Testis (tissue), 3 donors: ENCODE data around the gene CDYL. TPM values are rescaled to one million over a fixed set of nuclear protein-coding genes. Genes with fewer than 3 reads are reported as not detected.

ENCODE experiments used
- DNase-seq: peaks from one replicate; pipeline ENCODE4 v3.0.0-alpha.2; 2019
- H3K27ac ChIP-seq, 2 donors: fragments of 200-600 bp; sonication (generic); one replicate each; pipeline ENCODE4 v1.5.1; 2019
- H3K27me3 ChIP-seq: fragments of 200-600 bp; sonication (generic); one replicate; pipeline ENCODE4 v1.5.1; 2019
- H3K36me3 ChIP-seq: fragments of 200-600 bp; sonication (generic); one replicate; pipeline ENCODE4 v1.5.1; 2017; ENCODE audit warnings: low read depth; ENCODE audit errors: missing control alignments
- H3K4me1 ChIP-seq: fragments of 200-600 bp; sonication (generic); one replicate; pipeline ENCODE4 v1.5.1; 2019
- H3K4me3 ChIP-seq, 2 donors: fragments of 200-600 bp; sonication (generic); one replicate each; pipeline ENCODE4 v1.5.1; 2017 to 2019
- H3K9me3 ChIP-seq: fragments of 200-600 bp; sonication (generic); one replicate; pipeline ENCODE4 v1.5.1; 2017
- POLR2A ChIP-seq: fragments of 450-650 bp; IDR thresholded peaks from one replicate; pipeline ENCODE4 v1.6.1; 2017; ENCODE audit warnings: antibody characterized with exemption, mild to moderate bottlenecking, moderate library complexity
- WGBS, 2 donors: methylation state at CpG; one replicate each; pipeline ENCODE4 v1.1.5; 2018; 5-methylcytosine and 5-hydroxymethylcytosine counted together
- intact Hi-C: fragments of 100-400 bp; cut with DNase I; formaldehyde crosslinking; loops from one replicate; pipeline ENCODE4 v1.15.1; 2023; ENCODE audit warnings: low total_unique reads
- polyA plus RNA-seq: library from polyadenylated mRNA; stranded (reverse); fragments of 350-450 nt; fragmentation: Illumina TruSeq; extraction: RNeasy Lipid Tissue Mini Kit (QIAGEN cat#74804); gene quantifications from one replicate; pipeline ENCODE4 v1.2.3, GENCODE V29; 2014; ENCODE audit warnings: low read depth, low replicate concordance; ENCODE audit not compliant: insufficient read depth
- total RNA-seq, 2 donors: library from RNA; depleted of rRNA; stranded (reverse); fragments of >200 nt; gene quantifications; one replicate each; pipeline ENCODE4 v1.2.3, GENCODE V29; 2016
- TF ChIP-seq, protein P1 (sequence below), 3 experiments: fragments of 450-650 bp in 2 of 3; fragments of 200-600 bp in 1 of 3; sonication (generic) in 1 of 3; IDR thresholded peaks; one replicate each; pipeline ENCODE4 v1.5.1; 2016 to 2019; ENCODE audit warnings: antibody characterized with exemption in 3 of 3, mild to moderate bottlenecking in 2 of 3, moderate library complexity in 1 of 3

Gene CDYL
- total and polyA plus RNA-seq, 3 donors from 2014 or later, result 26.8 to 72.8 (median 46.3) TPM

DNA sequence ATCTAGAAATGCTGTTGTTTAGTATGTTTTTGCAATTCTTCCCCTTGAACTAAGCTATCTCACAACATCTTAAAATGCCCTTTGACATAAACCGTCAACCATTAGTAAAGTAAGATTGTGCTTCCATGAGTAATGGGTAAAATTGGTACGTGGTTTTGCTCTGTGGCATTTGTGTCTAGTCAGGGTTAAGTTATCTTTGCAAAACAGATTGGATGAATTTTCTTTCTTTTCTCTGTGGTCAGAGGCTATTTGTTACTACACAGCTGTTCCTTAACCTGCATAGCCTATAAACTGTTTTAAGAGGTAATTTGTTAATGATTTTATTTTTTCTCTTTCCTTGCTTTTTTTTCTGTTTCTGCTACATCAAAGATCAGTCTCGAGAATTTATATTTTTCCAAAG is 152.2 kb downstream of the CDYL start:
- Histone ChIP-seq H3K4me3 (no peak overlapping the region), H3K9me3 (no peaks in the 10 kb centered on the region), H3K4me1 (no peaks in the 10 kb centered on the region), H3K27me3 (no peaks in the 10 kb centered on the region), H3K36me3 (no peaks in the 10 kb centered on the region), H3K27ac (no peak overlapping the region)
- no peak for TF ChIP-seq POLR2A
- TF ChIP-seq, protein P1, sequence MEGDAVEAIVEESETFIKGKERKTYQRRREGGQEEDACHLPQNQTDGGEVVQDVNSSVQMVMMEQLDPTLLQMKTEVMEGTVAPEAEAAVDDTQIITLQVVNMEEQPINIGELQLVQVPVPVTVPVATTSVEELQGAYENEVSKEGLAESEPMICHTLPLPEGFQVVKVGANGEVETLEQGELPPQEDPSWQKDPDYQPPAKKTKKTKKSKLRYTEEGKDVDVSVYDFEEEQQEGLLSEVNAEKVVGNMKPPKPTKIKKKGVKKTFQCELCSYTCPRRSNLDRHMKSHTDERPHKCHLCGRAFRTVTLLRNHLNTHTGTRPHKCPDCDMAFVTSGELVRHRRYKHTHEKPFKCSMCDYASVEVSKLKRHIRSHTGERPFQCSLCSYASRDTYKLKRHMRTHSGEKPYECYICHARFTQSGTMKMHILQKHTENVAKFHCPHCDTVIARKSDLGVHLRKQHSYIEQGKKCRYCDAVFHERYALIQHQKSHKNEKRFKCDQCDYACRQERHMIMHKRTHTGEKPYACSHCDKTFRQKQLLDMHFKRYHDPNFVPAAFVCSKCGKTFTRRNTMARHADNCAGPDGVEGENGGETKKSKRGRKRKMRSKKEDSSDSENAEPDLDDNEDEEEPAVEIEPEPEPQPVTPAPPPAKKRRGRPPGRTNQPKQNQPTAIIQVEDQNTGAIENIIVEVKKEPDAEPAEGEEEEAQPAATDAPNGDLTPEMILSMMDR (IDR thresholded peaks at IDR 0.05), result no peak
- intact Hi-C loops, result no loop called here
- no peak for DNase-seq
- WGBS, 2 donors, result 81 to 84% methylated on average over 3 of the region's 3 CpGs

DNA sequence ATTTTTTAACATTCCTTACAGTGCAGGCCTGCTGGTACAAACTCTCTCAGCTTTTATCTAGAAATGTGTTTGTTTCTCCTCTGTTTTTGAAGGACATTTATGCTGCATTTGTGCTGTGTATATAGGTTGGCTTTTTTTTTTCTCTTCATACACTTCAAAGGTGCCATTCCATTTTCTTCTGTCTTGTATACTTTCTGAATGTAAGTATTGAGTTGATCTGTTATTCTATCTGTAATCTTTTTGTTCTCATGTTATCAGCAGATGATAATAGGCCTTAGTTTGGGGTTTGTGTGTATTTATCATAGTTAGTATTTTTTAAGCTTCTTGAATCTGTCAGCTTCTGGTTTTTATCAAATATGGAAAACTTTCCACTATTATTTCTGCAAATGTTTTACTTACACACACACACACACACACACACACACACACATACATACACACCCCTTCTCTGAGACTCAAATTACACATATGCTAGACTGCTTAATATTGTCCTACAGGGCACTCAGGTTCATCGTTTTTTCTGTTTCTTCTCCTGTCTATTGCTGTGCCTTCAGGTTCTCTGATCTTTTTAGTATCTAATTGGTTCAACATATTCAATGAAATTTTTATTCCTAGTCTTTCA is 153.0 kb downstream of the CDYL start:
- DNase-seq, result no peak
- 76 to 89% methylated on average over 1 of the region's 1 CpG for WGBS, 2 donors
- H3K9me3 ChIP-seq, result no peaks in the 10 kb centered on the region
- H3K27ac ChIP-seq, result no peak overlapping the region
- no peaks in the 10 kb centered on the region for H3K36me3 ChIP-seq
- H3K4me3 ChIP-seq, result no peak overlapping the region
- H3K4me1 ChIP-seq, result no peaks in the 10 kb centered on the region
- TF ChIP-seq, protein P1 (IDR thresholded peaks at IDR 0.05), result no peak
- TF ChIP-seq POLR2A, result no peak
- intact Hi-C loops, result no loop called here
- no peaks in the 10 kb centered on the region for H3K27me3 ChIP-seq

DNA sequence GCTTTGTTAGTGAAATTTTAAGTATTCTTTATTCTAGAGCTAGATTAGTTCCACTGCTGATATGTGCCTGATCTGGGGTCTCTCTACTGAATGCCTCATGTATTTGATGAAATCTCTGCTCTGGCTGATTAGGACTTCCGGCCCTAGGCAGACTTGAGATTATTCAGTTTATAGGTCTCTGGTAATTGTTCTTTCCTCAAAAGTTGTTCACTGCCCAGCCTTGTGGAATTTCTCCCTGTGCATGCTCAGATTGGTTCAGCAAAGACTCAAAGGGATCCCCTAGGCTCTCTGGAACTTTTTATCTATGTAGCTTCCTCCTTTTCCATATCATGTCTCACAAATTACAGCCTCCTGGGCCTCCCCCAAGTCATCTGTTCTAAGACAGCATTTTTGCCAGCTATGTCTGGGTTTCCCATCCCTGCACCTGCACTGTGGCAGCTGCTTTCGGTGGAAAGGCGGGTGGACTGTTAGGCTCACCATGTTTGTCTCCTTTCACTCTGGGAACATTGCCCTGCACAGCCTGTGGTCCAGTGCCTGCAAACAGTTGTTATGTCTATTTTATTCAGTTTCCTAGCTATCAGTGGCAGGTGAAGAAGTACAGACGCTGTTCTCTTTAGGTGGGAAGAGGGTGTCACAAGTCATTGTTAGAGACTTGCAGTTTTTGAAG is 154.0 kb downstream of the CDYL start:
- intact Hi-C loops, result no loop called here
- Histone ChIP-seq H3K27ac (no peak overlapping the region), H3K4me1 (no peaks in the 10 kb centered on the region), H3K36me3 (no peaks in the 10 kb centered on the region), H3K9me3 (no peaks in the 10 kb centered on the region), H3K27me3 (no peaks in the 10 kb centered on the region), H3K4me3 (no peak overlapping the region)
- no peak for TF ChIP-seq POLR2A
- TF ChIP-seq, protein P1 (IDR thresholded peaks at IDR 0.05), result no peak
- WGBS, 2 donors, result 68 to 92% methylated on average over 4 of the region's 4 CpGs
- DNase-seq, result no peak

DNA sequence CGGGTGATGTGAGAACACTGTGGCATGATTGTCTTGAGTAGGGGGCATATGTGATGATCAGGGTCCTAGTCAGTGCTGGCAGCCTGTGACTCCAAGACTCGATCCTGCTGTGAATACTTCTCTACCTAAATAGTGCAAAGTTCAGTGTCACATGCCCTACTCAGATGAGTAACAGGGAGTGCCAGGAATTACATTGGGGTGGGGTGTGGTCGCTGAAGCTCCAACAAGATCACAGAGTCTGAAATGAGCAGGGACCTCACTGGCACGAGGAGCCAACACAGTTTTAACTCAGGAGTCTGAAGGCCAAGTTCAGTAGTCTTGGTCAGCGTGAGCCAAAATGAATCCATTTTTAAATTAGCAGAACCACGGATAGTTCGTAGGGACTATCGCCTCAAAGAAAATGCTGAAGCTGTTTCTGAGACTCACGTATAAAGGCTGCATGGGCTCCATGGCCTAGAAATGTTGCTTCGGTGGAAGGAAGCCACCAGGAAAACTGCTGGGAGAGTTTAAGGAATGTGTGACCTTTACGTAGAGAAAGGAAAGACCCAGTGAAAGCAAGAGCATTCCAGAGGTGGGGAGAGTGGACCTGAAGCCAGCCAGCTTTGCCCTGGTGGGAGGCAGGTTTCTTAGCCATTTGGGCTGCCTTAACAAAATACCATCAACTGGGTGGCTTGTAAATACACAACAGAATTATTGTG is 155.5 kb downstream of the CDYL start:
- WGBS, 2 donors, result 84% methylated on average over 10 to 11 of the region's 11 CpGs
- H3K27ac ChIP-seq, result no peak overlapping the region

More for the DNA sequence above, 155.5 kb downstream of the CDYL start:
- DNase-seq, result no peak
- Histone ChIP-seq H3K4me1 (no peaks in the 10 kb centered on the region), H3K9me3 (no peaks in the 10 kb centered on the region), H3K4me3 (no peak overlapping the region), H3K27me3 (no peaks in the 10 kb centered on the region), H3K36me3 (no peaks in the 10 kb centered on the region)
- intact Hi-C loops, result no loop called here
- no peak for TF ChIP-seq POLR2A
- TF ChIP-seq, protein P1 (IDR thresholded peaks at IDR 0.05), result no peak
